GM21825 (cell line): ENCODE data around the gene ANKS1A.
"Not testable (repeated sequence)": the region's sequence is repeated elsewhere in the genome, so short reads cannot be mapped to it uniquely, and the experiment has no call there.

Experiments used
- ATAC-seq: cut with Tn5 transposase; IDR thresholded peaks from one replicate; pipeline ENCODE4 v1.9.1; 2021; ENCODE audit warnings: mild to moderate bottlenecking, moderate library complexity; ENCODE audit not compliant: unreplicated experiment

ANKS1A gene

GRCh38 chr6:34919651-34920050, 30.6 kb downstream of the ANKS1A start:
- ATAC-seq = no peak

- ATAC-seq = no peak
Measured at GRCh38 chr6:34920097-34920496, 31.0 kb downstream of the ANKS1A start.

- no peak for ATAC-seq
Measured at GRCh38 chr6:34922177-34922663, 33.2 kb downstream of the ANKS1A start.

- no peak for ATAC-seq
Measured at GRCh38 chr6:34924831-34925625, 36.0 kb downstream of the ANKS1A start.

GRCh38 chr6:34926655-34927054, 37.6 kb downstream of the ANKS1A start:
- ATAC-seq = no peak

GRCh38 chr6:34928220-34928619, 39.2 kb downstream of the ANKS1A start:
- ATAC-seq = no peak

- ATAC-seq = no peak
Measured at GRCh38 chr6:34928695-34929094, 39.6 kb downstream of the ANKS1A start.

GRCh38 chr6:34929241-34929978, 40.4 kb downstream of the ANKS1A start:
- ATAC-seq = no peak

GRCh38 chr6:34930221-34930620, 41.2 kb downstream of the ANKS1A start:
- ATAC-seq = no peak

- ATAC-seq = not testable (repeated sequence)
Measured at GRCh38 chr6:34932202-34932601, 43.1 kb downstream of the ANKS1A start.

- no peak for ATAC-seq
Measured at GRCh38 chr6:34934516-34934915, 45.5 kb downstream of the ANKS1A start.

- no peak for ATAC-seq
Measured at GRCh38 chr6:34938268-34938667, 49.2 kb downstream of the ANKS1A start.

- ATAC-seq = no peak
Measured at GRCh38 chr6:34940030-34940434, 51.0 kb downstream of the ANKS1A start.

- no peak for ATAC-seq
Measured at GRCh38 chr6:34941421-34941820, 52.4 kb downstream of the ANKS1A start.

- ATAC-seq = no peak
Measured at GRCh38 chr6:34945317-34945716, 56.3 kb downstream of the ANKS1A start.

GRCh38 chr6:34947561-34947960, 58.5 kb downstream of the ANKS1A start:
- no peak for ATAC-seq

- ATAC-seq = no peak
Measured at GRCh38 chr6:34949636-34950035, 60.6 kb downstream of the ANKS1A start.

GRCh38 chr6:34950849-34951248, 61.8 kb downstream of the ANKS1A start:
- no peak for ATAC-seq

GRCh38 chr6:34951731-34952130, 62.7 kb downstream of the ANKS1A start:
- no peak for ATAC-seq

GRCh38 chr6:34953061-34954025, 64.3 kb downstream of the ANKS1A start:
- ATAC-seq = no peak

- no peak for ATAC-seq
Measured at GRCh38 chr6:34955442-34955841, 66.4 kb downstream of the ANKS1A start.
